ENCODE measurements around the gene MYO1H. TPM values are rescaled to one million over a fixed set of nuclear protein-coding genes. Genes with fewer than 3 reads are reported as not detected.
A peak's percentile ranks its signal among the peaks of the same experiment; 100 is the strongest.

Gene MYO1H, protein sequence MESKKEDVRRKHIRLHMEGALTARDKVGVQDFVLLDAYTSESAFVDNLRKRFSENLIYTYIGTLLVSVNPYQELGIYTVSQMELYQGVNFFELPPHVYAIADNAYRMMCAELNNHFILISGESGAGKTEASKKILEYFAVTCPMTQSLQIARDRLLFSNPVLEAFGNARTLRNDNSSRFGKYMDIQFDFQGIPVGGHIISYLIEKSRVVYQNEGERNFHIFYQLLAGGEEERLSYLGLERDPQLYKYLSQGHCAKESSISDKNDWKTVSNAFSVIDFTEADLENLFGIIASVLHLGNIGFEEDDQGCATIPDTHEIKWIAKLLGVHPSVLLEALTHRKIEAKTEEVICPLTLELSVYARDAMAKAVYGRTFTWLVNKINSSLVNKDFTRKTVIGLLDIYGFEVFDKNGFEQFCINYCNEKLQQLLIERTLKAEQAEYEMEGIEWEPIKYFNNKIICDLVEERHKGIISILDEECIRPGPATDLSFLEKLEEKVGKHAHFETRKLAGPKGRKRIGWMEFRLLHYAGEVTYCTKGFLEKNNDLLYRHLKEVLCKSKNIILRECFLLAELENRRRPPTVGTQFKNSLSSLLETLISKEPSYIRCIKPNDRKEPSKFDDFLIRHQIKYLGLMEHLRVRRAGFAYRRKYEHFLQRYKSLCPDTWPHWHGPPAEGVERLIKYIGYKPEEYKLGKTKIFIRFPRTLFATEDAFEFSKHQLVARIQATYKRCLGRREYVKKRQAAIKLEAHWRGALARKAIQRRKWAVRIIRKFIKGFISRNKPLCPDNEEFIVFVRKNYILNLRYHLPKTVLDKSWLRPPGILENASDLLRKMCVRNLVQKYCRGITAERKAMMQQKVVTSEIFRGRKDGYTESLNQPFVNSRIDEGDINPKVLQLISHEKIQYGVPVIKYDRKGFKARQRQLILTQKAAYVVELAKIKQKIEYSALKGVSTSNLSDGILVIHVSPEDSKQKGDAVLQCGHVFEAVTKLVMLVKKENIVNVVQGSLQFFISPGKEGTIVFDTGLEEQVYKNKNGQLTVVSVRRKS
- not detected in 2 replicates for total RNA-seq (2012; rRNA removed)

GRCh38 chr12:109347589-109347988 is at the start of gene MYO1H:
Gene MYO1H, plus strand, starts transcription at chr12:109347900. Its CDS starts 61 bp downstream, at chr12:109347961.
- no peak within 1 kb of the TSS for H3K4me3 ChIP-seq (ENCODE audit: low read length)
- no peak within 1 kb of the TSS for H3K4me2 ChIP-seq (ENCODE audit: low read length)
- H3K9ac ChIP-seq (ENCODE audit: low read depth, low read length) = no peak within 1 kb of the TSS
- peaks cover 20% of the 10 kb centered on the region for H3K27me3 ChIP-seq (ENCODE audit: control insufficient read depth, insufficient read depth, low read length)
- H3K9me3 ChIP-seq (replicated peaks; ENCODE audit: low read length) = no peaks in the 10 kb centered on the region
- H3K36me3 ChIP-seq (ENCODE audit: insufficient read depth, low read length) = no peaks in the 10 kb centered on the region
- no peaks in the 10 kb centered on the region for H3K4me1 ChIP-seq (ENCODE audit: control insufficient read depth, insufficient read depth, low read length)

DNA sequence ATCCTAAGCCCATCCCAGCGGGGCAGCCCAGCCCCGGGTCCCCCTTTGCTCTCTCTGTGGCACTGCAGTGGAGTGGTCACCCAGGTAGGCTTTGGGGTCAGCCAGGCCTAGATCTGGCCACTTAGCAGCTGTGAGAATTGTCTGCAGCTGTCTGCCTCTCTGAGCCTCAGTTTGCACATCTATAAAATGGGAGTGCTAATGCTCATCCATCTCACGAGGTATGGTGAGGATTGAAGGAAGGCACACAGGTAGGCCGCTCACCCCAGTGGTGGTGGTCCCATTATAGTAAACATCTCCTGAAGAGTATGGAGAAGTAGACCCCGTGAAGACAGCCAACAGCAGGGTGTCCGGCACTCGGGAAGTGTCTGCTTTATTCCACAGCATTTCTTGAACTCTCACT is 47.9 kb upstream of the MYO1H start:
- Histone ChIP-seq H3K9me3 (replicated peaks; ENCODE audit: low read length) (no peaks in the 10 kb centered on the region), H3K36me3 (ENCODE audit: insufficient read depth, low read length) (no peaks in the 10 kb centered on the region), H3K4me1 (ENCODE audit: control insufficient read depth, insufficient read depth, low read length) (no peaks in the 10 kb centered on the region), H3K4me3 (ENCODE audit: low read length) (no peak overlapping the region), H3K9ac (ENCODE audit: low read depth, low read length) (no peak overlapping the region), H3K27me3 (ENCODE audit: control insufficient read depth, insufficient read depth, low read length) (peaks cover 38% of the 10 kb centered on the region), H3K4me2 (ENCODE audit: low read length) (no peak overlapping the region)

- no peak overlapping the region for H3K9ac ChIP-seq (ENCODE audit: low read depth, low read length)
- H3K36me3 ChIP-seq (ENCODE audit: insufficient read depth, low read length) = no peaks in the 10 kb centered on the region
- no peaks in the 10 kb centered on the region for H3K9me3 ChIP-seq (replicated peaks; ENCODE audit: low read length)
- H3K4me2 ChIP-seq (ENCODE audit: low read length) = no peak overlapping the region
- no peaks in the 10 kb centered on the region for H3K4me1 ChIP-seq (ENCODE audit: control insufficient read depth, insufficient read depth, low read length)
- H3K27me3 ChIP-seq (ENCODE audit: control insufficient read depth, insufficient read depth, low read length) = peaks cover 49% of the 10 kb centered on the region
- no peak overlapping the region for H3K4me3 ChIP-seq (ENCODE audit: low read length)
Measured at GRCh38 chr12:109301643-109302168, 46.0 kb upstream of the MYO1H start.

- Histone ChIP-seq H3K4me2 (ENCODE audit: low read length) (no peak overlapping the region), H3K27me3 (ENCODE audit: control insufficient read depth, insufficient read depth, low read length) (peaks cover 56% of the 10 kb centered on the region), H3K4me3 (ENCODE audit: low read length) (no peak overlapping the region), H3K36me3 (ENCODE audit: insufficient read depth, low read length) (no peaks in the 10 kb centered on the region), H3K4me1 (ENCODE audit: control insufficient read depth, insufficient read depth, low read length) (no peaks in the 10 kb centered on the region), H3K9ac (ENCODE audit: low read depth, low read length) (no peak overlapping the region), H3K9me3 (replicated peaks; ENCODE audit: low read length) (no peaks in the 10 kb centered on the region)
Measured at GRCh38 chr12:109302358-109302757, 45.3 kb upstream of the MYO1H start.

GRCh38 chr12:109302770-109303169 is 44.9 kb upstream of the MYO1H start:
- Histone ChIP-seq H3K4me1 (ENCODE audit: control insufficient read depth, insufficient read depth, low read length) (no peaks in the 10 kb centered on the region), H3K27me3 (ENCODE audit: control insufficient read depth, insufficient read depth, low read length) (peaks cover 60% of the 10 kb centered on the region), H3K4me3 (ENCODE audit: low read length) (no peak overlapping the region), H3K4me2 (ENCODE audit: low read length) (no peak overlapping the region), H3K9me3 (replicated peaks; ENCODE audit: low read length) (no peaks in the 10 kb centered on the region), H3K36me3 (ENCODE audit: insufficient read depth, low read length) (no peaks in the 10 kb centered on the region), H3K9ac (ENCODE audit: low read depth, low read length) (no peak overlapping the region)

- Histone ChIP-seq H3K9me3 (replicated peaks; ENCODE audit: low read length) (no peaks in the 10 kb centered on the region), H3K27me3 (ENCODE audit: control insufficient read depth, insufficient read depth, low read length) (peaks cover 70% of the 10 kb centered on the region), H3K4me2 (ENCODE audit: low read length) (no peak overlapping the region), H3K9ac (ENCODE audit: low read depth, low read length) (no peak overlapping the region), H3K4me1 (ENCODE audit: control insufficient read depth, insufficient read depth, low read length) (no peaks in the 10 kb centered on the region), H3K4me3 (ENCODE audit: low read length) (no peak overlapping the region), H3K36me3 (ENCODE audit: insufficient read depth, low read length) (no peaks in the 10 kb centered on the region)
Measured at GRCh38 chr12:109304485-109304884, 43.2 kb upstream of the MYO1H start.

- no peak overlapping the region for H3K9ac ChIP-seq (ENCODE audit: low read depth, low read length)
- H3K36me3 ChIP-seq (ENCODE audit: insufficient read depth, low read length) = no peaks in the 10 kb centered on the region
- no peak overlapping the region for H3K4me3 ChIP-seq (ENCODE audit: low read length)
- H3K9me3 ChIP-seq (replicated peaks; ENCODE audit: low read length) = no peaks in the 10 kb centered on the region
- no peak overlapping the region for H3K4me2 ChIP-seq (ENCODE audit: low read length)
- no peaks in the 10 kb centered on the region for H3K4me1 ChIP-seq (ENCODE audit: control insufficient read depth, insufficient read depth, low read length)
- H3K27me3 ChIP-seq (ENCODE audit: control insufficient read depth, insufficient read depth, low read length) = peaks cover 79% of the 10 kb centered on the region
Measured at GRCh38 chr12:109305547-109305946, 42.2 kb upstream of the MYO1H start.

DNA sequence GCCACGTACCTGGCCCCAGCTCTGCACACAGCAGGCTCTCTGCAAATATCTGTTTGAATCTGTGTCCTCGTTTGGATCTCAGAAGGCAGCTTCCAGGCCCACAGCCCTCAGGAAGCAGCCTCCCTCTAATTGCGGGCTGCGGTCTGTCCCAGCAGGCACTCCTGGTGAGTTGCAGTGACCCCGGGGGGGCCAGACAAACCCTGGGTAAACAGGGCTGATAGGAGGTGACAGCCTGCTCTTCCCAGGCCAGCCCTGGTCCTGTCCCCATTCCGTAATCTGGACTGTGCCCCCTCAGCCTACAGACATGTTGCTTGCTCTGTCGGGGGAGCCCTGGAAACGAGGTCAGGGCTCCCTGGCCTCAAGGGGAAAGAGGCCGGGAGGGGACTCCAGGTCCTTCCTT is 40.6 kb upstream of the MYO1H start:
- Histone ChIP-seq H3K36me3 (ENCODE audit: insufficient read depth, low read length) (no peaks in the 10 kb centered on the region), H3K9ac (ENCODE audit: low read depth, low read length) (no peak overlapping the region), H3K27me3 (ENCODE audit: control insufficient read depth, insufficient read depth, low read length) (peaks cover 91% of the 10 kb centered on the region), H3K4me2 (ENCODE audit: low read length) (no peak overlapping the region), H3K4me3 (ENCODE audit: low read length) (no peak overlapping the region), H3K4me1 (ENCODE audit: control insufficient read depth, insufficient read depth, low read length) (no peaks in the 10 kb centered on the region), H3K9me3 (replicated peaks; ENCODE audit: low read length) (no peaks in the 10 kb centered on the region)

DNA sequence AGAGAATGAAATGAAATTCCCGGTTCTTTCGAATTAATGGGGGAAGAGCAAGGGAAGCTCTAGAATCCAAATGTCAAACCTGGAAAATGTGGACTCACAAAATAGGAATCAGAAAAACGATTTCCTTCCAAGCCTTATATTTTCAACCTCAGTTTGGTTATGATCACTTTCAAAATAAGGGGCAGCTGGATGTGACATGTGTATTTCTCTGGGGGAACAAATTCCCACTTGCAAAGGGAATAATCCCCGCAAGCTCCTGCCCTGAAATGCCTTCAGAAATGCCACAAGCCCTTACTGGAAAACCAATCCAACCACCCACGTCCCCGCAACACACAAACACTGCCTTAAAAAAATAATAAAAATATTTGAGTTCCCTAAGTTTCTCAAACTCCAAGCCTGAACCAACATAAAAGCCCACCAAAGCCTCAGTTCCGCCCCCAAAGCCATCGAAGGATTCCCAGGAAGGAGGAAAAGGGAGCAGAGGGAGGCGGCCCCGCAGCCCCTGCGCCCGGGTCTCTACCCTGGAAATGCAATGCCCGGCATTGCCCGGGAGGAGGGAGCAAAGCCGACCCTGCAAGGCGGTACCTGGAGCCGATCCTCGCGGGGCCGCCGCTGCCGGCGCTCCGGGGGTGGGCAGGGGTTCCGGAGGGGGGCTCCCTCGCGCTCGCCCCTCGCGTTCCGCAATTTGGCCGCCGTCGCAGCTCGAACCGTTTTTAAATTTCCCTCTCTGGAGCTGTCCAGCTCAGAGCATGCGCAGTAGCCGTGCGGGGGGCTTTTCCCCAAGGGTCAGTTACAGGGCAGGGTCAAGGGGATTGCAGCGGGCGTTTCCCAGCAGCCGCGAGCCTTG is 38.9 kb upstream of the MYO1H start, which contains the start of gene FOXN4:
TSS of gene FOXN4 (minus strand) at position 751 of the 847 bp plus-strand sequence. CDS start 963 bp downstream, outside the sequence.
- Histone ChIP-seq H3K9me3 (replicated peaks; ENCODE audit: low read length) (no peaks in the 10 kb centered on the region), H3K4me2 (ENCODE audit: low read length) (peak within 1 kb of the TSS; percentile 73), H3K9ac (ENCODE audit: low read depth, low read length) (no peak within 1 kb of the TSS), H3K27me3 (ENCODE audit: control insufficient read depth, insufficient read depth, low read length) (peaks cover 87% of the 10 kb centered on the region), H3K36me3 (ENCODE audit: insufficient read depth, low read length) (no peaks in the 10 kb centered on the region), H3K4me1 (ENCODE audit: control insufficient read depth, insufficient read depth, low read length) (no peaks in the 10 kb centered on the region), H3K4me3 (ENCODE audit: low read length) (peak within 1 kb of the TSS; percentile 54)

DNA sequence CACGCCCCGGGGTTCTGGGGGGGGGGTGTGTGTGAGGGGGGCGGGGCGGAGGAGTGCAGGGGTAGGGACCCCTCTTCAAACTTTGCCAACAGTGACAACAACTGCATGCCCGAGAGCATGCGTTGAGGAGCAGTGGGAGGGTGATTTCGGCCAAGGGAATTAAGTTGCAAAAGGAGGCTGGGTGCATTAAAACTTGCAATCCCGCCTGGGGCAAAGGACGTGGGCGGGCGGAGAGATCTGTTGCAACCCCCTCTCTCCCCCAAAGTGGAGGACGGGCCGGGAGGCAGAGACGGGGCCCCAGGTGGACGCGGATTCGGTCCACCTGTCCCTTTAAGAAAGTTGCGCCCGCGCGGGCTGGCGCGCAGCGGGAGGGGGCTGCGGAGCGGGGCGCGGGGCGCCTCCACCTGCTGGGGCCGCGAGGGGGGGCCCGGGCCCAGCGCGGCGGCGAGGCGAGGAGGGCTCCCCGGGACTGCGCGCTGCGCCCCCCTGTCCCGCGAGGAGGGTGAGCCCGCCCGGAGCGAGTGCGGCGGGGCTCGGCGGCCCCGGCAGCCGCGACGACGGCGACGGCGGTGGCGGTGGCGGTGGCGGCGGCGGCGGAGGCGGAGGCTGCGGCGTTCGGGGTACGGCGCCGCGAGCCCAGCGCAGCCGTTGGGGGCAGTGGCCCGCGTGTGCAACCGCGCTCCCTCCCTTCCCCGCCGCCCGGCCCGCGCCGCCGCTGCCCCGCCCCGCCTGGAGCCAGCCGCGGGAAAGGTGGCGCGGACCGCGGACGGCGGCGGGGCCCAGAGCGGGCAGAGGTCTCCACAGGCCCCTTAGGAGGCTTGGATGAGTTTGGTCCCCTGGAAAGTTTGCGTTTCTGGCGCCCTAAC is 38.1 kb upstream of the MYO1H start:
- H3K27me3 ChIP-seq (ENCODE audit: control insufficient read depth, insufficient read depth, low read length) = peaks cover 88% of the 10 kb centered on the region
- peak overlapping the region; percentile 54 for H3K4me3 ChIP-seq (ENCODE audit: low read length)

More for the DNA sequence above, 38.1 kb upstream of the MYO1H start:
- H3K36me3 ChIP-seq (ENCODE audit: insufficient read depth, low read length) = no peaks in the 10 kb centered on the region
- H3K4me1 ChIP-seq (ENCODE audit: control insufficient read depth, insufficient read depth, low read length) = no peaks in the 10 kb centered on the region
- H3K9ac ChIP-seq (ENCODE audit: low read depth, low read length) = no peak overlapping the region
- H3K9me3 ChIP-seq (replicated peaks; ENCODE audit: low read length) = no peaks in the 10 kb centered on the region
- peak overlapping the region; percentile 73 for H3K4me2 ChIP-seq (ENCODE audit: low read length)
